Measurements from ENCODE around the gene CTIF. TPM values are rescaled to one million over a fixed set of nuclear protein-coding genes. Genes with fewer than 3 reads are reported as not detected.

Gene CTIF
- total and polyA plus RNA-seq, 12 donors: 20.5 to 159 (median 57.0) TPM

- Histone ChIP-seq H3K36me3 (replicated peaks in 1 of 2) (no peaks in the 10 kb centered on the region), H3K9me3 (replicated peaks in 1 of 3) (no peaks in the 10 kb centered on the region), H3K27me3 (no peaks in the 10 kb centered on the region), H3K4me3 (no peak overlapping the region), H3K27ac (no peak overlapping the region), H3K4me1 (replicated peaks in 1 of 2) (peaks cover 17 to 22% of the 10 kb centered on the region in 2 donors)
- intact Hi-C loops (cut with DNase I): no loop called here
- peak in 1 of 6 experiments; percentile 4 for TF ChIP-seq CTCF (IDR thresholded peaks at IDR 0.05)
- TF ChIP-seq POLR2A (IDR thresholded peaks at IDR 0.05): no peak
- WGBS, 4 donors: 81 to 86% (median 83%) methylated on average over 8 to 15 of the region's 15 CpGs
- no peak for DNase-seq
Observed at GRCh38 chr18:48875942-48876511, 337.2 kb downstream of the CTIF start.

GRCh38 chr18:48876590-48876989 lies 337.8 kb downstream of the CTIF start:
- intact Hi-C loops (cut with DNase I): no loop called here
- Histone ChIP-seq H3K36me3 (replicated peaks in 1 of 2) (no peaks in the 10 kb centered on the region), H3K27ac (no peak overlapping the region), H3K4me1 (replicated peaks in 1 of 2) (peaks cover 17 to 22% of the 10 kb centered on the region in 2 donors), H3K9me3 (replicated peaks in 1 of 3) (no peaks in the 10 kb centered on the region), H3K4me3 (no peak overlapping the region), H3K27me3 (no peaks in the 10 kb centered on the region)
- 94 to 99% (median 95%) methylated on average over 6 of the region's 6 CpGs for WGBS, 4 donors
- TF ChIP-seq POLR2A (IDR thresholded peaks at IDR 0.05): no peak
- TF ChIP-seq CTCF (IDR thresholded peaks at IDR 0.05): no peak
- DNase-seq: no peak

GRCh38 chr18:48877941-48878340 lies 339.1 kb downstream of the CTIF start:
- intact Hi-C loops (cut with DNase I): no loop called here
- 80 to 92% (median 87%) methylated on average over 2 to 3 of the region's 3 CpGs for WGBS, 4 donors
- Histone ChIP-seq H3K4me3 (no peak overlapping the region), H3K36me3 (replicated peaks in 1 of 2) (no peaks in the 10 kb centered on the region), H3K27me3 (no peaks in the 10 kb centered on the region), H3K27ac (no peak overlapping the region), H3K4me1 (replicated peaks in 1 of 2) (peaks cover 10 to 15% of the 10 kb centered on the region in 2 donors), H3K9me3 (replicated peaks in 1 of 3) (no peaks in the 10 kb centered on the region)
- no peak for DNase-seq
- no peak for TF ChIP-seq POLR2A (IDR thresholded peaks at IDR 0.05)
- TF ChIP-seq CTCF (IDR thresholded peaks at IDR 0.05): no peak

GRCh38 chr18:48878471-48878870 lies 339.6 kb downstream of the CTIF start:
- Histone ChIP-seq H3K27ac (no peak overlapping the region), H3K4me3 (no peak overlapping the region), H3K9me3 (replicated peaks in 1 of 3) (no peaks in the 10 kb centered on the region), H3K36me3 (replicated peaks in 1 of 2) (no peaks in the 10 kb centered on the region), H3K4me1 (replicated peaks in 1 of 2) (peaks cover 4 to 10% of the 10 kb centered on the region in 2 donors), H3K27me3 (no peaks in the 10 kb centered on the region)
- TF ChIP-seq CTCF (IDR thresholded peaks at IDR 0.05): no peak
- no peak for TF ChIP-seq POLR2A (IDR thresholded peaks at IDR 0.05)
- intact Hi-C loops (cut with DNase I): no loop called here
- no peak for DNase-seq
- WGBS, 4 donors: 49 to 75% (median 55%) methylated on average over 9 to 12 of the region's 12 CpGs
